Epithelial cell of prostate (primary cell): ENCODE data around the gene FBXO42.
A peak's percentile ranks its signal among the peaks of the same experiment; 100 is the strongest.
"Not testable (repeated sequence)": the region's sequence is repeated elsewhere in the genome, so short reads cannot be mapped to it uniquely, and the experiment has no call there.

Source experiments
- DNase-seq: peaks from one replicate; pipeline ENCODE4 v3.0.0-alpha.2; 2011; ENCODE audit warnings: low read depth, low spot score
- H3K27ac ChIP-seq: fragments of 450-650 bp; 2 replicates; pipeline ENCODE4 v1.5.1; 2017; ENCODE audit warnings: mild to moderate bottlenecking

The FBXO42 gene

DNA sequence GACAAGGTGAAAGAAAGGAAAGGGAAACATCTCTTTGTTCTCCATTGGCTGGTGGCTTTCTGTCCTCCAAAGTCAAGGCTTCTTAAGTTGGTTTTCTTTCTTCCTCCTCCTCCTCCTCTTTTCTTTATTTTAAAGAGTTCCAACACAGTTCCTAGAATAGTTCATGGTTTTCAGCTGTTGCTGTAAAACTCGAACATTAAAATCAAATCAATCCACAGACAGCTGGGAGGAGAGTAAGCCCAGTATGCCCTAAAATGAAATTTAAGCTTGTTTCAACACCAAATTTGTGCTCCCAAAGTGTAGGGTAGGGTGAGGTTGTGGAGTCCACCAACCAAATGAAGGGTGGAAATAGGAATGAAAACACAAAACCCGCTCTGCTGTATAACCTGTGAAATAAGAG lies 104.8 kb downstream of the FBXO42 start:
- no peak for DNase-seq
- no peak overlapping the region for H3K27ac ChIP-seq

DNA sequence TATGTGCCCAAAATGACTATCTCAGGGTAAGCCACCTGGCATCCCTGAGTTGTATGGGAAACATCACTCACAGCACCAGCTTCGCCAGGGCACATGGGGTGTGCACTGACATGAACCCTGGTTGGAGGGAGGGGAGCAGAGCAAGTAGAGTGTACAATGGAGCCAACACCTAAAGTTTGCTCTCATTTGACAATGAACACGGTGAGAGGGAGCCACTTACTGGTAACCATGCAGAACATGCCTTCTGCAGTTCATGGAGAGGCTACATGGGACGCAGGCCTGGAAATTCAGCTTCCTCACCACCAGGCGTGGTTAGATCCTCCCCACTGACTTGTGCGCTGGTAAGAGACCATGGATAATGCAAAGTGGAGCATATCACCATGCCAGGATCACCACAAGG lies 105.3 kb downstream of the FBXO42 start:
- H3K27ac ChIP-seq = no peak overlapping the region
- DNase-seq = no peak

DNA sequence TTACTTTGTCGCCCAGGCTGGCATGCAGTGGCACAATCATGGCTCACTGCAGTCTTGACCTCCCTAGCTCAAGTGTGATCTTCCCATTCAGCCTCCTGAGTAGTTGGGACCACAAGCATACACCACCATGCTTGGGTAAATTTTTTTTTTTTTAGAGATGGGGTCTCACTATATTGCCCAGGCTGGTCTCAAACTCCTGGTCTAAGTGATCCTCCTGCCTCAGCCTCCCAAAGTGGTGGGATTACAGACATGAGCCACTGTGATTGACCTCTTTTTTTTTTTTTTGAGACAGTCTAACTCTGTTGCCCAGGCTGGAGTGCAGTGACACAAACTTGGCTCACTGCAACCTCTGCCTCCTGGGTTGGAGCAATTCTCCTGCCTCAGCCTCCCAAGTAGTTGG lies 106.0 kb downstream of the FBXO42 start:
- H3K27ac ChIP-seq, DNase-seq: not testable (repeated sequence)

DNA sequence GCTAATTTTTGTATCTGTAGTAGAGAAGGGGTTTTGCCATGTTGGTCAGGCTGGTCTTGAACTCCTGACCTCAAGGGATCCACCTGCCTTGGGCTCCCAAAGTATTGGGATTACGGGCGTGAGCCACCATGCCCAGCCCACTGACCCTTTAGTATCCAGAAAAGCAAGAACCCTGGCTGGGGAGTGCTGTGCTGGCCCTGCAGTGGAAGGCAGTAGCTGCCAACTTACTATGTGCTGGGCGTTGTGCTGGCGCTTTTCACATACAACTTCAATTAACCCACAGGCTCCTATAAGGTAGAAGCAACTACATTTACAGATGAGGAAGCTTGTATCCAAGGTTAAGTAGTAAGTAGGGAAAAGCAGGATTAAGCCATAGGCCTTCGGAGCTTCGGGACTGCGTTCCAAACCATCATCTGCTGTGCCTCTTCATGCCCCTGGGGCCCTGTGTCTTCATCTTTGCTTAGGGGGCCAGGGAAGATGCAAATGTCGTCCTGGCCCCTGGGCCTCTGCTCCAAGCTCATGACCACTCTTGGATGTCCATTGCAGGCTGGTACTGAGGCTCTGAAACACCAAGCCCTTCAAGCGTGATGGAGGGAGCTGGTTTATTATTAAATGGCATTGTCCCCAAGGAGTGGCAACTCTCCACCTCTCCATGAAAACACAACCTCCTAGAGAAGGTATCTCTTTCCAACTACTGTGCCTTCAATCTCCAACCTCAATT lies 106.6 kb downstream of the FBXO42 start:
- no peak overlapping the region for H3K27ac ChIP-seq
- DNase-seq = no peak

DNA sequence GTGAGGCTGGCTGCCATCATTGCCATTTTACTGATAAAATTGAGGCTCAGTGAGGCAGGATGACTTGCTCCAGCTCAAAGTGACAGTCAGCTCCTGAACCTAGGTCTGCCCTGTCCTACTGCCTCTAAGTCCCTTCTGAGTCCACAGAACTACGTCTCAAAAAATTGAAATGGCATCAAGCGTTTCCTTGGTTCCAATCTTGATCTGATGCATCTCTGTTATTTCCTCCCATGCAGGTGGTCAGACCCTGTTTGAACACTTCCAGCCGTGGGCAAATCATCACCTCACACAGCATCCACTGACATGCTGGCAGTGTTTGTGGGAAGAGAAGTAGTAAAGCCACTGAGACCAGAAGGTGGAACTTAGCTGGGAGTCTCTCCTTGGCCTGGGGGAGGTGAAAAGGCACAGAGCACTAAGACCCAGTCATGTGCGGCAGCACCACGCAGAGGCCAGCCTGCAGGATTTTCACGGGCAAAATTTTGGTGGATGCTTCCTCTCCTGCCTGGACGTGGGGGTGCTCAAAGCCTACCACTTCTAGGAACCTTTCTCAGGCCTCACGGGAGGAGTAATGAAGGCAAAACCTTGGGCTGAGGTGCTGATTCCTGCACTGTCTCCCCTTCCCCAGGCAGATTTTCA lies 107.5 kb downstream of the FBXO42 start:
- no peak for DNase-seq
- H3K27ac ChIP-seq = no peak overlapping the region

DNA sequence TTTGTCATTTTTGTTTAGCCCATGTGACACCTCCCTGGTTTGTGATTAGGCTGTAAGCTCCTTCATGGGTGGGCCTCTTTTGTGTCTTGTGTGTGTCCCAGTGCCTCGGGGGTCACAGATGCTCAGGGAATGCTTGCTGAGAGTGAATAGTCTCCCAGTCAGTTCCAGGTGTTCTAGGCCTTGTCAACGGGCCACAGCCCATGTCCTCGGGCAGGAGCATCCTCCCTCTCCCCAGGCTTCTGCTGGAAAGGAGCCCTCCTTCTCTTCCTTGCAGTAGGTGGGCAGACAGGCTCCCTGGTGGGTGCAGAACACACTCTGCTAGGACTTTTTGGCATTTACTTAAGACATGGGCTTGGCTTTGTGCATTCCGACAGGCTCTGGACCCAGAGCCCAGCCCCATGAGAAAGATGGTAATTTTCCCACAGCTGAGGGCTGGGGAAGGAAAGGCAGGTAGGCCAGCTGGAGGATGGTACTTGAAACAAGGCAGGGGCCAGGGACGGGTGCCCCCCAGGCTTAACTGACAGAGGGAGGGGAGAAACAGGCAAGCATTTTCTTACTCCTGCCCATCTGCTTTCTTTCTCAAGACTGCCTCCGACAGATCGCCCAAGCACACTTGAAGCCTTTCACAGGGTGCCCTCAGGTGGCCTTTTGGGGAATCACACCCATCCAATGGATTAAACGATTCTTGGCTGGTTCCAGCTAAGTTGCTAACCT lies 108.2 kb downstream of the FBXO42 start:
- DNase-seq = no peak
- no peak overlapping the region for H3K27ac ChIP-seq

DNA sequence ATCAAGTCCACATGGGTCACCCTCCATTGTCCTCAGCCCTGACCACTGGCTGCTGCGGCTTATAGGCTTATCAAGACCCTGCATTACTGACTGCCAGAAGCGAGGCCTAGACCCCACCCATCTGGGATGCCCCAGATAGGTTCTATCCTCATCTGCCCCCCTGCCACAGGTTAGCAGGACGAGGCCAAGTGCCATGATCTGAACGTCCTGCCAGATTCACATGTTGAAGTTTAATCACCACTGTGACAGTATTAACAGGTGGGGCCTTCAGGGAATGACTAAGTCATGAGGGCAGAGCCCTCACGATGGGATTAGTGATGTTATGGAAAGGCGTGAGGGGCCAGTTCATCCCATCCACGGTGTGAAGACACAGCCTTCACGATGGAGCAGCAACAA lies 109.1 kb downstream of the FBXO42 start:
- DNase-seq = no peak
- no peak overlapping the region for H3K27ac ChIP-seq

DNA sequence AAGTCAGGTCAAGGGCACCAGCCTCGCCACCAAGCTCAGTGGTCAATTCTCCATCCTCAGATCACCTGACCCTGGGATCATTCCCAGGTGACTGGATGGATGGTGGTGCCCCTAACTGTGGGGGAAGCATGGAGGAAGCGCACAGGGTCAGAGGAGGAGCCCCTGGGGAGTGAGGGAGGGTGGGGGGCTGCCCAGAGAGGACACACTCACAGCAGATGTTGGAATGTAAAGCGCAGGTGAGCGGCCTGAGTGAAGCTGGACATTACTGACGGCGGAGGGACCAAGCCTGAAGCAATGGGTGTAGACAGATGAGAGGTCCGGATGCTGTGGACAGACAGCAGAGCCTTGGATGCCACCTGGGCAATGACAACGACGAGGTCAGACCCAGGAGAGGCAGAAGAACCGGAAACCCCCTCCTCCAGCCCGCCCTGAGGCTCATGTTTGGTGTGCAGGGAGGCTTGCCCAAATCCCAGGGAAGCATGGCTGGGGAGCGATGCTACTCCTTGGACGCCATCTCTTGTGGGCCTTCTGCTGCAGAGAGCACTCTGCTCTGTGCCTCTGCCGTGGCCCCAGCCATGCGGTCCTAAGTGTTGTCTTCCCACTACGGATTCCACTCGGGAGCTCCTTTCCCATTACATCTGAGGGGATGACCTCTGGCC lies 109.6 kb downstream of the FBXO42 start:
- H3K27ac ChIP-seq = no peak overlapping the region
- DNase-seq = no peak

DNA sequence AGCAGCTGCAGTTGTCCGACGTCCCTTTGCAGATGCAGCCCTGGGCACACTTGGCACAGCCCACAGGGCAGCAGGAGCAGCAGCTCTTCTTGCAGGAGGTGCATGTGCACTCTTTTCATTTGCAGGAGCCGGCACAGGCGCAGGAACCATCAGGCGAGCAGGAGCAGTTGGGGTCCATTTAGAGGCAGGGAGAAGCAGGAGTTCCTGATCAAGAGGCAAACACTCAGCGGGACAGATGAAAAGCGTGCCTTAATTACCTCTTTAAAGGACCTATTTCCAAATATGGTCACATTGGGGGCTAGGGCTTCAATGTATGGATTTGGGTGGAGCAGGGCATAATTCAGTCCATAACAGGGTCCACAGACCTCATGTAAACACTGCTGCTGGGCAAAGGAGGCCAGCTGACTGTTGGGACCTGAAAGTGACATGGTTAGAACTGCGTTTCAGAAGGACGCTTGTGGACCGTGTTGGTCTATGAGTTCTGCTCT lies 111.0 kb downstream of the FBXO42 start:
- DNase-seq = no peak

DNA sequence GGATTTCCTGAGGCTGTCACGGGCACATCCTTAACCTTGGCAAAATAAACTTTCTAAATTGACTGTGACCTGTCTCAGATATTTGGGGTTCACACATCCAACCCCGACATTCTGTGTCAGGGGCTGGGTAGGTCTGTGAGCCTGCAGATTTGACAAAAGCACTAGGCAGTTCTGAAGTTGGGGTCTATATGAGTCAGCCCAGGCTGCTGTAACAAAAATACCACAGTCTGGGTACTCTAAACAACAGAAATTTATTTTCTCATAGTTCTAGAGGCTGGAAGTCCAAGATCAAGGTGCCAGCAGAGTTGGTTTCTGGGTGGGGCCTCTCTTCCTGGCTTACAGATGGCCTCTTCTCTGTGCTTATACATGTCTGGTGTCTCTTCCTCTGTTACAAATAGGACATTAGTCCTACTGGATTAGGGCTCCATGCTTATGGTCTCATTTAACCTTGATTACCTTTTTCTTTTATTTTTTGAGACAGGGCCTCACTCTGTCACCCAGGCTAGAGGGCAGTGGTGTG lies 112.2 kb downstream of the FBXO42 start:
- no peak for DNase-seq
- H3K27ac ChIP-seq = no peak overlapping the region

More for the DNA sequence above, 111.0 kb downstream of the FBXO42 start:
- H3K27ac ChIP-seq = no peak overlapping the region

DNA sequence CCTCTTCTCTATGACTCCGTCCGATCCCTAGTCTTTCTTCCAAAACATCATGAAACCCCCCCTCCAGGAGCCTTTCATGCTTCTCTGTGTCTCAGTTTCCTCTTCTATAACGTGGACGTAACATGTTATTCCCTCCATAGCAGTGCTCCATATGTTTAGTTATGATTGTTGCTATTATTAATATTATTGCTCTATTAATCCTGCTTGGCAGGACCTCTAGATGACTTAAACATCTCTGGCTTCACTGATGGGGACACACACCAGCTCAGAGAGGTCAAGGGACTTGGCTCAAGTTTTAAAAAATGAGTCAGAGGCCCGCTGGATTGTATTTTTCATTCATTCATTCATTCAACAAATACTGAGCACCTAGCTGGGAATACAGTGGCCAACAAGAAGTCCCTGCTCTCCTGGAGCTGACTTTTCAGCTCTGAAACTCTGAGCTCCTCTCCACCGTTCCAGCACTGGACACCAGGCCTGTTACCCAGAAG lies 114.9 kb downstream of the FBXO42 start:
- no peak for DNase-seq
- peak overlapping the region; percentile 68 for H3K27ac ChIP-seq

DNA sequence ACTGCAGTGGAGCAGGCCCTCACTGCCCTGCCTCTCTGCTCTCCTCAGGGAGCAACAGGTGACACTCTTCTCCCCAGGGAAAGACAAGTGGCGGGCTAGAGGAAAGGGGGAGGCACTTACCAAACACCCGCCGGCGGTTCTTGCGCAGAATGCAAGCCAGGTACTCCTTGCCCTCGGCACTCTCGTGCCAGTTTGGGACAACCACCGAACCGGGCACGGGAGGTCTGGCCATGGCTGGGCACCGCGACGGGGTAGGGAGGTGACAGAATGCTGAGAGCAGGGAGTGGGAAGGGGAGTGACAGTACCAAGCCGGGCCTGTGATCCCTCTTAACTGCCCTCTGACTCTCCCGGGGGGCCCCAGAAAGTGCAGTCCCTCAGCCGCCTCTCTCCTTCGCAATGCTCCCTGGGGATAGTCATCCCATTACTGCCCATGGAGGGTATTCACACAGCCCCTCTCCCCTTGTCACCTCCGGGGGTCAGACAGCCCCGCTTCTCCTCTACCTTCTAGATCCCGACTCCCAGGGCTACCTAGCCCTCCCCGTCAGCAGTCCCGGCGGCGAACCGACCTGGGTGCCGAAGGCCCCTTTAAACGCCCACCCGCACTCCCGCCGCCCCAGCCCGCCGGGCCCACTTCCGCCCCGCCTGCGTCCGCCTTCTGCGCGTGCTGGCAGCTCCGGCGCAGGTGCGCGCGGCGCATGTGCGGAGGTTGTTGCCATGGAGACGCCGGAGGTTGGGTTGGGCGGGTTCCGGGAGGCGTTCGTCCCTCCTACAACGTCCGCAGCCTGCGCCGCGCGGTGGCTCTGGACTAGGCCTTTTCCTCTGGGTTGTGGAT lies 115.6 kb downstream of the FBXO42 start, which contains the start of gene CPLANE2:
TSS of gene CPLANE2 (minus strand) at position 673 of the 832 bp plus-strand sequence. CDS start at position 232, 441 bp downstream.
- peak within 1 kb of the TSS; percentile 68 for H3K27ac ChIP-seq
- no peak for DNase-seq

DNA sequence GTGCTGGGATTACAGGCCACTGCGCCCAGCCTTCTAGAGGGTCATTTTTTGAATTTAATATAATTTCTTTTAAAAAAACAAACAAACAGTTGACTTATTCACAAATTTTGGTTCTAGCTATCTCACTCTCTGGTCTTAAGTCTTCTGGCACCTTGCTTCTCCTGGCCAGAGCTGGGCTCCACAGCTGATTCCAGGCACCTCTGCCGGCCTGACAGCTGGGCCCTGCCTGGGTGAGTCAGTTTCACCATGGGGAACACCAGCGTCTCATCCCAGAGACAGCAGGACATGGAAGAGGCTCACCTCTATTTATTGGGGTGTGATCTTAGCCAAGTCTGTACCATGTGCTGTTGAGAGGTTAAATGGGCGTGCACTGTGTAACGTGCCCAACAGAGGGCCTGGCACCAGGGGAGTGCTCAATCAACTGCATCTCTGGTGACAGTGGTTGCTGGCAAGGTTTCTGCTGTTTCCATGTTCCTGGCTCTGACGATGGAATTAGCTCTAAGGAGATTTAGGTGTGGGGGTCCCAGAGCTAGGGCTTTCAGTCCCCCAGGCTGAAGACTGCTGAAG lies 116.3 kb downstream of the FBXO42 start:
- DNase-seq = no peak

DNA sequence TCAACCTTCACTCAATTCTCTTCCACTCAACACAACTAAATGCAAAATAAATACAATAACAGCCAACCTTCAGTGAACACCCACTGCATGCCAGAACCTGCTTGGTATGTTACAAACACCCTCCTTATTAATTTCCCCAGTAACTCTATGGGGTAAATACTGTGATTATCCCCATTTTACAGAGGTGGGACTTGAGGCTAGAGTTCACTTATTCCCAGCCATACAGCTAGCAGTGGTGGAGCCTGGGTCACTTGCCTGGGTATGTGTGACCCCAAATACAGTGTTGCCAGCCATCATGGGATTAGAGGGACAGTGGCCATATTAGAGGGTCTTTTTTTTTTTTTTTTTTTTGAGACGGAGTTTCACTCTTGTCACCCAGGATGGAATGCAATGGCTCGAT lies 116.9 kb downstream of the FBXO42 start:
- DNase-seq = no peak
- no peak overlapping the region for H3K27ac ChIP-seq

More for the DNA sequence above, 116.3 kb downstream of the FBXO42 start:
- peak overlapping the region; percentile 68 for H3K27ac ChIP-seq

DNA sequence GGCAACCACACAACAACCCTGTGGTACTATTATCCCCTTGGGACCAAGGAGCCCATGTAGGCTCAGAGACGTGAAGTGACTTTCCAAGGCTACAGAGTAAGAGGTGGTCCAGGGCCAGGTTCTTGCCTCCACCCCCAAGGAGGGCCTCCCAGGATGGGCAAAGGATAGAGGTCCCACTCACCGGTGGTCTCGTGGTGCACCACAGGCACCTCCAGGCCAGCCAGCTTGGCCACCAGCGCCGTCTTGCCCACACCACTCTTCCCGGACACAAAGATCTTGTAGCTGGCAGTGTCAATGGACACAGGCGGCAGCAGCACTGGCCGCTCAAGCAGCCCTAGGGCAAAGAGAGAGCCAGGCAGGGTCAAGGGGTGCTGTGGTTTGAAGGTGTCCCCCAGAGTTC lies 118.8 kb downstream of the FBXO42 start:
- DNase-seq = no peak
- H3K27ac ChIP-seq = no peak overlapping the region

DNA sequence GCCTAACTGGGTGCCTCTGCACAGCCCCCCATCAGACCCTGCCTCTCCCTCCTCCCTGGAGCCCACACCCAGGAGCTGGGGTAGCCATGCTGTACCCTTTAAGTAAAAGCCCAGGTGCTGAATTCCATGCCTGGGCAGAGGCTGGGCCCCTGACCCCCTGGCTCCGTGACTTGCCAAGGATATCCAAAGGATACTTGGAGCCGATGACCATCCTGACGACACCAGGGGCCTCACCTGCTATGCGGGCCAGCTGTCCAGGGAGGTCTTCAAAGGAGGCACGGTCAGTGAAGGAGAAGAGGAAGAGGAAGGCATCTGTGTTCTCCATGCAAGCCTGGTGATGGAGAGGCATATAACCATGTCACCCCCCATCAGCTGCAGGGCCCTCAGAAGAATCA lies 120.0 kb downstream of the FBXO42 start:
- H3K27ac ChIP-seq = no peak overlapping the region

DNA sequence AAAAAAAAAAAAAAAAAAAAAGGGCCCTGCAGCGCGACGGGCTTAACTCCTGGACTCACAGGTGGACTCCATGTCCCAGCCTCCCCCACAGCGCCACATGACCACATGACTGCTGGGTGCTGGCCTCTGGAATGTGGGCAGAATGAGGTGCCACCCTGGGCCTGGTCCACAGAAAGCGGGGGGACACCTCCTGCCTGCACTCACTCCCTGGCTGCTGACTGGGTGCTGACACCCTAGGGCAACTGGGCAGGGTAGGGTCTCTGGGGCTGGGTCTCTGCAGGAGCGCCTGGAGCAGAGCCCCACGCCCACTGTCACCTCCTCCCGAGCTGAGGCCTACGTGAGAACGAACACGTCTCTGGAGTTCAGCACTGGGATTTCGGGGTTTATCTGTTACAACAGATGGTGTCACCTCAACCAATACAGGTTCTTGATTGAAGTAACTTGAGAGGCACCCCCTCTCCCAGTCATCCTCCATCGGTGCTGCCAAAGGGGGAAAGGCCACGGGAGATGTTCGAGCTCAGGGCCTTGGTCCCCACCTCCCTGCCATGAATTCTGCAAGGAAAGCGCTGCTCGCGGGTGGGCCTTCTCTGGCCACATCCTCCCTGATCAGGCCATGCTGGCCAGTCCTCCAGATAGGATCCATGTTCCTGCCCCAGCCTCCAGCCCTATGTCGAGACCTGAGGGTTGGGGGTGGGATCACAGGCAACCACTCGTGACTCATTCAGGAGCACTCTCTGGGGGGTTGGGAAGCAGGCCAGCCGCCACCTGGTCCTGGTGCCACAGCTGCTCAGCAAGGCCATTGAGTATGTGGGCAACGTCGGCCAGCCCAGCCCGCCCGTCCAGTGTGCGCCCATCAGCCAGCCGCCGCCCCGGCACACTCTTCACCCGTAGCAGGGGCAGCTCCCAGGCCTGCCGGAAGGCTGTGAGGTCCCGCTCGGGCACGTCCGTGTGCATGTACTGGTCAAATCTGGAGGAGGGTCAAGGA lies 120.7 kb downstream of the FBXO42 start:
- no peak overlapping the region for H3K27ac ChIP-seq

More for the DNA sequence above, 120.0 kb downstream of the FBXO42 start:
- DNase-seq = no peak

DNA sequence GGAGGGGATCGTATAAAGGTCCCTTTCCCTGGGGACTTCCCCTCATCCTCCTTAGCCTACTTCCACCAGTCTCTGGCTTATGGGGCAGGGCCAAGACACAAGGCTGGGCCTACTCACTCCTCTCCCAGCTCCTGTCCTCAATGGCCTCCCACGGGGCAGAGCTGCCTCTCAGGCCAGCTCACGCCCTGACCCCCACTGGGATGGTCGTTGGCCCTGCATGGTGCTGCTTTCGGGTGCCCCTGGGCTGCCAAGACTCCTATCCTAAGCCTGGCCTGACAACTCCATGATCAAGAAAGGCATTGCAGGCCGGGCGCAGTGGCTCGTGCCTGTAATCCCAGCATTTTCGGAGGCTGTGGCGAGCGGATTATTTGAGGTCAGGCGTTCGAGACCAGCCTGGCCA lies 121.5 kb downstream of the FBXO42 start:
- H3K27ac ChIP-seq = no peak overlapping the region
- DNase-seq = no peak

More for the DNA sequence above, 120.7 kb downstream of the FBXO42 start:
- no peak for DNase-seq
